Left lung (tissue), 10 donors: Measurements from ENCODE around the gene CLN5. TPM values are rescaled to one million over a fixed set of nuclear protein-coding genes. Genes with fewer than 3 reads are reported as not detected.

Experiments used
- ATAC-seq: fragments of 200-7000 bp; cut with Tn5 transposase; one replicate; pipeline ENCODE4 v1.9.1; 2020; ENCODE audit warnings: moderate library complexity
- DNase-seq, 4 donors: peaks; one replicate each; pipeline ENCODE4 v3.0.0-alpha.2; 2013 to 2020
- H3K27ac ChIP-seq, 2 donors: fragments of 200-600 bp; sonication (generic) in 1 of 2; one replicate each; pipeline versions ENCODE4 v1.5.0 to v1.8.0; 2020 to 2021
- H3K27me3 ChIP-seq, 2 donors: fragments of 200-600 bp; sonication (generic) in 1 of 2; one replicate each; pipeline versions ENCODE4 v1.5.0 to v1.8.0; 2020 to 2021
- H3K36me3 ChIP-seq, 2 donors: fragments of 200-600 bp; sonication (generic) in 1 of 2; one replicate each; pipeline versions ENCODE4 v1.5.0 to v1.8.0; 2020 to 2021
- H3K4me1 ChIP-seq, 2 donors: fragments of 200-600 bp; one replicate each; pipeline ENCODE4 v1.8.0; 2021
- H3K4me3 ChIP-seq, 2 donors: fragments of 200-600 bp; sonication (generic) in 1 of 2; one replicate each; pipeline versions ENCODE4 v1.5.0 to v1.8.0; 2020 to 2021; ENCODE audit warnings: mild to moderate bottlenecking in 1 of 2
- H3K9me3 ChIP-seq, 2 donors: fragments of 200-600 bp; sonication (generic) in 1 of 2; one replicate each; pipeline versions ENCODE4 v1.5.0 to v1.8.0; 2020 to 2021
- intact Hi-C, 2 donors: fragments of 100-400 bp; cut with DNase I; formaldehyde crosslinking; loops; one replicate each; pipeline versions ENCODE4 v1.11.2 to v1.14.2; 2022
- polyA plus RNA-seq, 6 donors: library from polyadenylated mRNA; unstranded; fragments of 120-200 nt; gene quantifications; one replicate each; pipeline ENCODE4 v1.2.1, GENCODE V29; 2013; ENCODE audit not compliant: insufficient read length in 6 of 6
- total RNA-seq, 2 donors: library from RNA; stranded (reverse); fragmentation: NEBNext Ultra II Directional; extraction: Animal tissue kit (Norgen Biotek cat#: 25700); gene quantifications; one replicate each; pipeline ENCODE4 v1.2.1, GENCODE V29; 2021
- TF ChIP-seq, protein P1 (sequence below), 2 donors: fragments of 200-600 bp; sonication (generic) in 1 of 2; IDR thresholded peaks; one replicate each; pipeline versions ENCODE4 v1.5.0 to v1.8.0; 2021; ENCODE audit warnings: antibody characterized with exemption in 2 of 2
- donor health status: DM: no; HTN: yes; CAD: no.
- donor health status: DM: no; HTN: no; CAD: no.

Gene CLN5
- total and polyA plus RNA-seq, 8 donors = 34.0 to 43.4 (median 40.4) TPM

DNA sequence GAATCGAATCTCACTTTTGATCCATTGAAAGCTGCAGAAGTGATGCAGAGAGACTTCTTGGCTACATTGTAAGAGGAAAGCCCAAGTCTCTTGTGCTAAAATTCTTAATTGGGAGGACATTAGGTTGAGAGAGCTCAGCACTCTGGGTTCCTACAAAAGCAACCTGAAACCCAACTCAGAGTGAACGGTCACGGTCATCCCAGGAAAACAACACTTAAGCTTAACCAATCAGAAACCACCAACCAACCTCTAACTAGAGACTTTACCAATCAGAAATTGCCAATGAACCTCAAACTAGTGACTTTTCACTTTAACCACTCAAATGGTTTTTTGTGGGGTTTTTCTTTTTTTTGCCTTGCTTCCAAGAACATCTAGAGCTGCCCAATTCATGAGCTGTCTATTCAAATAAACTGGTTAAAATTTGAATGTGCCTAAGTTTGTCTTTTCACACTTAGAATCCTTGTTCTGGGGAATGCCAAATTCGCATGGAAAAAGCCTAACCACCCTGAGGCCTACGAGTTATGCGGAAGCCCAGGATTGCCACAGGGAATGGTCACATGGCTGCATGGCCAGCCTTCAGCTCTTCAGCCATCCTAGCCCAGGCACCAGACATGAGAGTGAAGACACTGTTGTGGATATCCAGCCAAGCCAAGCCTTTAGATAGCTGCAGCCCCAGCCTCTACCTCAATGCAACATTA, 17.8 kb upstream of the CLN5 start:
- Histone ChIP-seq H3K9me3 (no peaks in the 10 kb centered on the region), H3K27me3 (peaks cover 0 to 22% of the 10 kb centered on the region in 2 donors), H3K4me1 (no peaks in the 10 kb centered on the region), H3K4me3 (no peak overlapping the region), H3K27ac (no peak overlapping the region), H3K36me3 (no peaks in the 10 kb centered on the region)
- intact Hi-C loops = no loop called here
- TF ChIP-seq, protein P1, sequence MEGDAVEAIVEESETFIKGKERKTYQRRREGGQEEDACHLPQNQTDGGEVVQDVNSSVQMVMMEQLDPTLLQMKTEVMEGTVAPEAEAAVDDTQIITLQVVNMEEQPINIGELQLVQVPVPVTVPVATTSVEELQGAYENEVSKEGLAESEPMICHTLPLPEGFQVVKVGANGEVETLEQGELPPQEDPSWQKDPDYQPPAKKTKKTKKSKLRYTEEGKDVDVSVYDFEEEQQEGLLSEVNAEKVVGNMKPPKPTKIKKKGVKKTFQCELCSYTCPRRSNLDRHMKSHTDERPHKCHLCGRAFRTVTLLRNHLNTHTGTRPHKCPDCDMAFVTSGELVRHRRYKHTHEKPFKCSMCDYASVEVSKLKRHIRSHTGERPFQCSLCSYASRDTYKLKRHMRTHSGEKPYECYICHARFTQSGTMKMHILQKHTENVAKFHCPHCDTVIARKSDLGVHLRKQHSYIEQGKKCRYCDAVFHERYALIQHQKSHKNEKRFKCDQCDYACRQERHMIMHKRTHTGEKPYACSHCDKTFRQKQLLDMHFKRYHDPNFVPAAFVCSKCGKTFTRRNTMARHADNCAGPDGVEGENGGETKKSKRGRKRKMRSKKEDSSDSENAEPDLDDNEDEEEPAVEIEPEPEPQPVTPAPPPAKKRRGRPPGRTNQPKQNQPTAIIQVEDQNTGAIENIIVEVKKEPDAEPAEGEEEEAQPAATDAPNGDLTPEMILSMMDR (IDR thresholded peaks at IDR 0.05) = no peak
- ATAC-seq (no peak), DNase-seq (no peak)

DNA sequence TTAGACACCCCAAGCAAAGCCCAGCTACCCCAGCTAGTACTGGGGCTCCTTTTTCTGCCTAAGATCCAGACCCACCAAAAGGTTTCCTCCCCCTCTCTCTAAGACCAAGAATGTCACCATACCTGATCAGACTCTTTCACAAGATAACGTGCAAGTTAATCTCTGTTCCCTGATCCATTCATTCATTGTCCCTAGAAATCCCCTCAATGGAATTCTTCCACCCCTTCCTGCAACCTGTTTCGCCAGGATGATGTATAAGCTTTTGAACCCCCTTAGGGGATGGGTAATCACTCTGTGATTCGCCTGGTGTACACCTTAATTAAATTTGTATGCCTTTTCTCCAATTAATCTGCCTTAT, 17.3 kb upstream of the CLN5 start:
- Histone ChIP-seq H3K36me3 (no peaks in the 10 kb centered on the region), H3K27me3 (peaks cover 0 to 28% of the 10 kb centered on the region in 2 donors), H3K27ac (no peak overlapping the region), H3K4me3 (no peak overlapping the region), H3K4me1 (peaks cover 0 to under 1% of the 10 kb centered on the region in 2 donors), H3K9me3 (no peaks in the 10 kb centered on the region)
- ATAC-seq (no peak), DNase-seq (no peak)
- TF ChIP-seq, protein P1 (IDR thresholded peaks at IDR 0.05) = no peak
- intact Hi-C loops = no loop called here

- ATAC-seq = no peak
- intact Hi-C loops = no loop called here
- Histone ChIP-seq H3K4me1 (peaks cover 7 to 10% of the 10 kb centered on the region in 2 donors), H3K9me3 (no peaks in the 10 kb centered on the region), H3K4me3 (no peak overlapping the region), H3K27me3 (peaks cover 0 to 40% of the 10 kb centered on the region in 2 donors), H3K27ac (no peak overlapping the region), H3K36me3 (no peaks in the 10 kb centered on the region)
- TF ChIP-seq, protein P1 (IDR thresholded peaks at IDR 0.05) = no peak
- no peak for DNase-seq
Observed at GRCh38 chr13:76975863-76976262, 16.0 kb upstream of the CLN5 start.

- H3K36me3 ChIP-seq = no peaks in the 10 kb centered on the region
- ATAC-seq = no peak
- TF ChIP-seq, protein P1 (IDR thresholded peaks at IDR 0.05) = no peak
- peaks cover 6 to 47% of the 10 kb centered on the region in 2 donors for H3K27me3 ChIP-seq
- no peak overlapping the region for H3K4me3 ChIP-seq
- H3K27ac ChIP-seq = no peak overlapping the region
- intact Hi-C loops = no loop called here
- no peaks in the 10 kb centered on the region for H3K9me3 ChIP-seq
- no peak for DNase-seq
- peaks cover 7 to 10% of the 10 kb centered on the region in 2 donors for H3K4me1 ChIP-seq
Observed at GRCh38 chr13:76976490-76976889, 15.4 kb upstream of the CLN5 start.

DNA sequence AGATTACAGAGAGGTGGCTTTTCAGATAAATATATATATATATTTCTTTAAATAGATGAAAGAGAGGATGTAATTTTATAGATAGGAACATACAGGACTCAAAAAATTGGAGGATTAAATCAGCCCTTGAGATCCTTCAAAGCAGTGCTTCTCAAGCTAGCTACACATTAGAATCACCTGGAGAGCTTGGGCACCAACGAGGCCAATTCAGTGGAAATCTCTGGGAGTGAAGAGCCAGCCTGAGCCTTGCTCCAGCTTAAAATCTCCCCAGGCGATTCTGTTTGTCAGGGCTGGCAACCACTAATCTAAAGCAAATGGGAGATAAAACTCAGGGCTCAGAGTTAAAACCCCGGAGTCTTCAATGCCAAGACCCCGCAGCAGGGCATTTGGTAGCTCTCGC, 15.0 kb upstream of the CLN5 start:
- H3K27me3 ChIP-seq = peaks cover 6 to 49% of the 10 kb centered on the region in 2 donors
- no peak for DNase-seq
- H3K9me3 ChIP-seq = no peaks in the 10 kb centered on the region
- intact Hi-C loops = no loop called here
- ATAC-seq = no peak
- no peak overlapping the region for H3K4me3 ChIP-seq
- H3K36me3 ChIP-seq = no peaks in the 10 kb centered on the region
- TF ChIP-seq, protein P1 (IDR thresholded peaks at IDR 0.05) = no peak
- H3K4me1 ChIP-seq = peaks cover 7 to 10% of the 10 kb centered on the region in 2 donors
- H3K27ac ChIP-seq = no peak overlapping the region
